GM12872 (cell line): ENCODE data around the gene RPL13A.

Source experiments
- CTCF ChIP-seq: IDR thresholded peaks from 3 replicates; pipeline ENCODE4 v1.5.1; 2011; ENCODE audit warnings: low read depth, mild to moderate bottlenecking, low read length, moderate library complexity; ENCODE audit not compliant: insufficient read depth

RPL13A gene

GRCh38 chr19:49497047-49497788 is 9.8 kb downstream of the RPL13A start:
- no peak for TF ChIP-seq CTCF

GRCh38 chr19:49497789-49498103 is 10.3 kb downstream of the RPL13A start:
- no peak for TF ChIP-seq CTCF

GRCh38 chr19:49498475-49498874 is 11.1 kb downstream of the RPL13A start:
- no peak for TF ChIP-seq CTCF

- TF ChIP-seq CTCF: no peak
These were observed 11.7 kb downstream of the RPL13A start for GRCh38 chr19:49499030-49499670.

- peak; percentile 56; the same call in 2 of the 3 replicates for TF ChIP-seq CTCF
These were observed 15.6 kb downstream of the RPL13A start for GRCh38 chr19:49502866-49503581.

- TF ChIP-seq CTCF: no peak
These were observed 16.2 kb downstream of the RPL13A start for GRCh38 chr19:49503582-49503962.

- TF ChIP-seq CTCF: peak; percentile 90
These were observed 19.2 kb downstream of the RPL13A start for GRCh38 chr19:49506575-49507105.
